ENCODE results near the gene WFIKKN2.

- TF ChIP-seq CTCF (IDR thresholded peaks at IDR 0.05) (no peak), ZFX (IDR thresholded peaks at IDR 0.05; ENCODE audit: borderline replicate concordance) (no peak)
These were observed 11.0 kb upstream of the WFIKKN2 start for GRCh38 chr17:50824429-50824828.
